ENCODE data around the gene KIF4A.
"Not testable (repeated sequence)": the region's sequence is repeated elsewhere in the genome, so short reads cannot be mapped to it uniquely, and the experiment has no call there.

KIF4A gene

GRCh38 chrX:70289793-70290770 lies at the start of gene KIF4A, which contains the start of gene PDZD11:
Gene KIF4A (plus strand): TSS chrX:70290104. CDS start chrX:70290459, 355 bp downstream.
Gene PDZD11 (minus strand): TSS chrX:70289927. CDS start chrX:70289341, 586 bp downstream.
- DNase-seq (ENCODE audit: low read depth), result peak; percentile 26

- DNase-seq (ENCODE audit: low read depth), result no peak
These were observed 49.2 kb upstream of the KIF4A start for GRCh38 chrX:70240751-70241150.

- no peak for DNase-seq (ENCODE audit: low read depth)
These were observed 48.4 kb upstream of the KIF4A start for GRCh38 chrX:70241501-70241900.

- not testable (repeated sequence) for DNase-seq (ENCODE audit: low read depth)
These were observed 46.3 kb upstream of the KIF4A start for GRCh38 chrX:70243601-70244000.

- no peak for DNase-seq (ENCODE audit: low read depth)
These were observed 45.0 kb upstream of the KIF4A start for GRCh38 chrX:70244881-70245280.

GRCh38 chrX:70247252-70247651 lies 42.7 kb upstream of the KIF4A start:
- no peak for DNase-seq (ENCODE audit: low read depth)

GRCh38 chrX:70252491-70252890 lies 37.4 kb upstream of the KIF4A start:
- no peak for DNase-seq (ENCODE audit: low read depth)

GRCh38 chrX:70253377-70254062 lies 36.4 kb upstream of the KIF4A start:
- DNase-seq (ENCODE audit: low read depth), result no peak

GRCh38 chrX:70254063-70254400 lies 35.9 kb upstream of the KIF4A start:
- DNase-seq (ENCODE audit: low read depth), result no peak

GRCh38 chrX:70254909-70255308 lies 35.0 kb upstream of the KIF4A start:
- DNase-seq (ENCODE audit: low read depth), result no peak

- no peak for DNase-seq (ENCODE audit: low read depth)
These were observed 34.5 kb upstream of the KIF4A start for GRCh38 chrX:70255452-70255851.

- DNase-seq (ENCODE audit: low read depth), result no peak
These were observed 32.2 kb upstream of the KIF4A start for GRCh38 chrX:70257423-70258288.

GRCh38 chrX:70260104-70260503 lies 29.8 kb upstream of the KIF4A start, which contains the start of gene P2RY4:
Gene P2RY4 (minus strand): TSS chrX:70260204. CDS start chrX:70259624, 580 bp downstream.
- no peak for DNase-seq (ENCODE audit: low read depth)

- no peak for DNase-seq (ENCODE audit: low read depth)
These were observed 26.8 kb upstream of the KIF4A start for GRCh38 chrX:70262952-70263567.

- DNase-seq (ENCODE audit: low read depth), result no peak
These were observed 25.1 kb upstream of the KIF4A start for GRCh38 chrX:70264784-70265183.

- no peak for DNase-seq (ENCODE audit: low read depth)
These were observed 21.9 kb upstream of the KIF4A start, which contains the start of gene ARR3 for GRCh38 chrX:70268034-70268433. Gene ARR3 (plus strand): TSS chrX:70268334. CDS start chrX:70269386, 1,052 bp downstream.

GRCh38 chrX:70274029-70274428 lies 15.9 kb upstream of the KIF4A start:
- DNase-seq (ENCODE audit: low read depth), result not testable (repeated sequence)

GRCh38 chrX:70279081-70279480 lies 10.8 kb upstream of the KIF4A start:
- DNase-seq (ENCODE audit: low read depth), result no peak

GRCh38 chrX:70280573-70280972 lies 9.3 kb upstream of the KIF4A start:
- no peak for DNase-seq (ENCODE audit: low read depth)

- DNase-seq (ENCODE audit: low read depth), result no peak
These were observed 8.0 kb upstream of the KIF4A start, which contains the start of gene RAB41 for GRCh38 chrX:70281951-70282350. Gene RAB41 (plus strand): TSS chrX:70282172. CDS start chrX:70282218, 46 bp downstream.

GRCh38 chrX:70289168-70289792 lies 624 bp upstream of the KIF4A start:
- no peak for DNase-seq (ENCODE audit: low read depth)

Measured in non-pigmented ciliary epithelial cell (primary cell).